ENCODE data around the gene KBTBD3. TPM values are rescaled to one million over a fixed set of nuclear protein-coding genes. Genes with fewer than 3 reads are reported as not detected.
A peak's percentile ranks its signal among the peaks of the same experiment; 100 is the strongest.
"Not testable (repeated sequence)": the region's sequence is repeated elsewhere in the genome, so short reads cannot be mapped to it uniquely, and the experiment has no call there.

Gene KBTBD3
- total RNA-seq, 1 experiment from 2014 or later = 2.9 TPM

- POLR2A ChIA-PET = no interaction called here
Measured at GRCh38 chr11:106012744-106013143, 64.4 kb downstream of the KBTBD3 start.

GRCh38 chr11:106011481-106011880 is 65.7 kb downstream of the KBTBD3 start:
- no peak for TF ChIP-seq CTCF (IDR thresholded peaks at IDR 0.05; ENCODE audit: unreplicated experiment)
- Mint-ChIP-seq H3K27me3 (ENCODE audit: insufficient read depth, unreplicated experiment) (no peaks in the 10 kb centered on the region), H3K9me3 (ENCODE audit: unreplicated experiment) (no peaks in the 10 kb centered on the region), H3K4me3 (ENCODE audit: unreplicated experiment) (no peak overlapping the region), H3K27ac (ENCODE audit: low read depth, unreplicated experiment) (no peak overlapping the region), H3K4me1 (ENCODE audit: insufficient read depth, unreplicated experiment) (peaks cover 14% of the 10 kb centered on the region), H3K36me3 (ENCODE audit: insufficient read depth, unreplicated experiment) (peaks cover 65% of the 10 kb centered on the region)
- CTCF ChIA-PET = interaction anchor here (0.6 kb wide), 2 partner anchors 26 to 49 kb away, joined by 3 to 5 read pairs; no protein-coding TSS in a partner anchor
- DNase-seq (ENCODE audit: unreplicated experiment) = no peak
- BruUV-seq (replicated peaks) = no TSS peak
- POLR2A ChIA-PET = no interaction called here
- intact Hi-C loops (cut with micrococcal nuclease) = no loop called here

More at GRCh38 chr11:106012744-106013143, 64.4 kb downstream of the KBTBD3 start:
- no peak overlapping the region for H3K4me3 Mint-ChIP-seq (ENCODE audit: unreplicated experiment)
- H3K36me3 Mint-ChIP-seq (ENCODE audit: insufficient read depth, unreplicated experiment) = peaks cover 52% of the 10 kb centered on the region
- no TSS peak for BruUV-seq (replicated peaks)
- peak; percentile 32 for DNase-seq (ENCODE audit: unreplicated experiment)
- intact Hi-C loops (cut with micrococcal nuclease) = no loop called here
- peak overlapping the region; percentile 75 for H3K27ac Mint-ChIP-seq (ENCODE audit: low read depth, unreplicated experiment)
- CTCF ChIA-PET = no interaction called here
- no peaks in the 10 kb centered on the region for H3K9me3 Mint-ChIP-seq (ENCODE audit: unreplicated experiment)
- no peak for TF ChIP-seq CTCF (IDR thresholded peaks at IDR 0.05; ENCODE audit: unreplicated experiment)
- H3K4me1 Mint-ChIP-seq (ENCODE audit: insufficient read depth, unreplicated experiment) = peaks cover 15% of the 10 kb centered on the region
- no peaks in the 10 kb centered on the region for H3K27me3 Mint-ChIP-seq (ENCODE audit: insufficient read depth, unreplicated experiment)

- peaks cover 51% of the 10 kb centered on the region for H3K36me3 Mint-ChIP-seq (ENCODE audit: insufficient read depth, unreplicated experiment)
- DNase-seq (ENCODE audit: unreplicated experiment); H3K4me3 Mint-ChIP-seq (ENCODE audit: unreplicated experiment): not testable (repeated sequence)
Measured at GRCh38 chr11:106003094-106003493, 74.1 kb downstream of the KBTBD3 start.

GRCh38 chr11:106001304-106002012 is 75.7 kb downstream of the KBTBD3 start:
- no peak for DNase-seq (ENCODE audit: unreplicated experiment)
- Mint-ChIP-seq H3K27me3 (ENCODE audit: insufficient read depth, unreplicated experiment) (no peaks in the 10 kb centered on the region), H3K4me1 (ENCODE audit: insufficient read depth, unreplicated experiment) (no peaks in the 10 kb centered on the region), H3K4me3 (ENCODE audit: unreplicated experiment) (no peak overlapping the region), H3K36me3 (ENCODE audit: insufficient read depth, unreplicated experiment) (peaks cover 41% of the 10 kb centered on the region), H3K9me3 (ENCODE audit: unreplicated experiment) (peaks cover 16% of the 10 kb centered on the region), H3K27ac (ENCODE audit: low read depth, unreplicated experiment) (no peak overlapping the region)
- CTCF ChIA-PET = interaction anchor here (1.6 kb wide), 1 partner anchor 10 kb away, joined by 4 read pairs; no protein-coding TSS in a partner anchor
- BruUV-seq (replicated peaks) = no TSS peak
- intact Hi-C loops (cut with micrococcal nuclease) = no loop called here
- no peak for TF ChIP-seq CTCF (IDR thresholded peaks at IDR 0.05; ENCODE audit: unreplicated experiment)
- POLR2A ChIA-PET = interaction anchor here (1.1 kb wide), 1 partner anchor 19 kb away, joined by 3 read pairs; no protein-coding TSS in a partner anchor

More at GRCh38 chr11:106003094-106003493, 74.1 kb downstream of the KBTBD3 start:
- intact Hi-C loops (cut with micrococcal nuclease); H3K27ac Mint-ChIP-seq (ENCODE audit: low read depth, unreplicated experiment); H3K4me1 Mint-ChIP-seq (ENCODE audit: insufficient read depth, unreplicated experiment); BruUV-seq (replicated peaks); POLR2A ChIA-PET; H3K27me3 Mint-ChIP-seq (ENCODE audit: insufficient read depth, unreplicated experiment): not testable (repeated sequence)
- peaks cover 16% of the 10 kb centered on the region for H3K9me3 Mint-ChIP-seq (ENCODE audit: unreplicated experiment)
- CTCF ChIA-PET = interaction anchor here (0.6 kb wide), 1 partner anchor 149 kb away, joined by 3 read pairs; no protein-coding TSS in a partner anchor

Other genes with a start within 250 kb of the KBTBD3 start
- gene MSANTD4, start 55.1 kb downstream of the KBTBD3 start, total RNA-seq (2022) = 31.2 and 36.0 TPM in 2 replicates
- 55.3 and 56.3 TPM in 2 replicates for gene AASDHPPT, start 315 bp upstream of the KBTBD3 start, total RNA-seq (2022)